Kidney tubule cell (primary cell): ENCODE measurements around the gene CAPG.

Experiments
- DNase-seq: peaks from one replicate; pipeline ENCODE4 v3.0.0-alpha.2; 2018; ENCODE audit warnings: low spot score

CAPG gene

DNA sequence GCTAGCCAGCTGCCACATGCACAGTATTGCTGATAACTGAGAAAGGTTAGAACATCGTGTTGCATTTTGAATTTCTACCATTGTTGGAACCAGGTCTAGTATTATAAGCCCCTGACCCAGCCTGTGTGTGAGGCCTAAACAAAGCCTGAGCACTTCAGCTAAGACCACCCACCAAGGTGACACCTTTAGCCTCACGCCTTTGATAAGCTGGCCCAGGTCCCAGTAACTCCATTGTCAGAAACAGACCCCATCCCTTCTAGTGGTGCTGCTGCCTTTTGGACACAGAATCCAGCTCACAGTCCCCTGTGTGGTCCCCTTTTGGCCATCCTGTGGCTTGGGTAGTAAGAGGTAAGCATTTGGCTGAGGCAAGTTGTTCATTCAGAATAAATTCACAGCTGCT lies 54.0 kb downstream of the CAPG start:
- no peak for DNase-seq

DNA sequence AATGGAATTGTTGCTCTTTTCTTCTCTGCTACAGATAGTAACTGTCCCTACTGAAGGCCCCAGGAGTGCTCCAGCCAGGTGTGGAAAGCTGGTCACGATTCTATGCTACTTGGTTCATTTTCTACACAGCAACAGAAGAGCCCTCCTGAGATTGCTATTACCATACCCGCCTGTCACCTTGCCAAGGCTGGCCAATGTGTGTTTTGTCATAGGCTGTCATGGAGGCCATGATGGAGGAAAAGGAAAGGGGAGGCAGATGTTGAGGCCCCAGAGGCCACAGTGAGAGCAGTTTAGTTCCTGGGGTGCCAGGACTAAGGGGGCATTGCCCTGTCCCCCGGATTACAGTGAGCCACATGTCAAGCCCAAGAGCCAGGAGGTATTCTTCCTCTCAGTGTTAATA lies 54.6 kb downstream of the CAPG start:
- peak; percentile 18 for DNase-seq

DNA sequence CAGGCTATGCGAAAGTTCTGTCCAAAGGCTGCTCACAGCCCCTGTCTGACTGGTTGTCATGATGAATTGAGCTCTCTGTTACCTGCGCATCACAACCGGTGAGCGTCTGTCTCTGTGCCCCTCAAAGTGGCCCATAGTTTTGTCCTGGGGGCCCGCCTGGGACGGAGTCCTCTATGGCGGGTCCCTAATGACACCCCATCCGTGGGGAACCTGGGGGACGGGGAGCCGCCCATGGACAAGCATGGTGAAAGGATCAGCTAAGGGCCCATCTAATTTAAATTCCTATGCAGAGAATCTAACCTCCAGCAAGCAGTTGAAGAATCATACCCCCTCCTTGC lies 55.1 kb downstream of the CAPG start:
- DNase-seq = no peak

DNA sequence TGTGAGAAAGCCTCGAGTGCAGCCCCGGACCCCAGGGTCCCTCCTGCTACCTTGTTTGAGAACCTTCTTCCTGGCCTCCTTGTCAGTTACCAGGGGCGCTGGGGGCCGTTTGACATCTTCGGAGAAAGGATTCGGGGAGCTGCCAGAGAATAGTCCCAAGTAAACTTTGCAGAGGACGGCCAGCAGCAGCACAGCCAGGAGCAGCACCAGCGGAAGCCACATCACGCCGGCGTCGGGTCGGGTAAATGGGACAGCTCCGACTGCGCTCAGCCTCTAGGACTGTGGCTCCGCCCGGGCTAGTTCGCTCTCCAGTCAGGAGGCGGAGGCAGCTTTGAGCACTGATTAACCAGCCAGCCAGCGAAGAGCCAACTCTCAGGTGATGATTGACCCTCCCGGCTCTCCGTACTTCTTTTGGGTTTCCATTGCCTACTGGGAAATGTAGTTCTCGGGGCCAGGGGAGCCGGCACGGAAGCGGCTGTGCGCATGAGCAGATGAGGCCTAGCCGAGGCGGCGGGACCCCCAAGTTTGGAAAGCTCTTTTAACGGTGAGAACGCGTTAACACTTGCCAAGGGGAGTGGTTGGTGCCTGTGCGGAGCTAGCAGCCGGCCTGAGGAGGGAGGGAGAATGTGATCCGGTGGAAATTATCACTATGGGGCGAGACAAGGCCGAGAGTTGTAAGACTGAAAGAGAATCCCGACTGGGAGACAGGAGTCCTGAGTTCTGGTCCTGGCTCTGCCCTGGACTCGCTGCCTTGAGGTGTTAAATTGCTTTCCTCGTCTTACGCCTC lies 55.7 kb downstream of the CAPG start, which contains the start of the genes ELMOD3 and RETSAT:
Gene ELMOD3, plus strand, starts transcription at position 484 of the 787 bp plus-strand sequence. CDS start 2,430 bp downstream, outside the sequence.
Gene RETSAT, minus strand, starts transcription at position 243 of the 787 bp plus-strand sequence. Its CDS starts 21 bp downstream, at position 222.
- DNase-seq = peak; percentile 99

DNA sequence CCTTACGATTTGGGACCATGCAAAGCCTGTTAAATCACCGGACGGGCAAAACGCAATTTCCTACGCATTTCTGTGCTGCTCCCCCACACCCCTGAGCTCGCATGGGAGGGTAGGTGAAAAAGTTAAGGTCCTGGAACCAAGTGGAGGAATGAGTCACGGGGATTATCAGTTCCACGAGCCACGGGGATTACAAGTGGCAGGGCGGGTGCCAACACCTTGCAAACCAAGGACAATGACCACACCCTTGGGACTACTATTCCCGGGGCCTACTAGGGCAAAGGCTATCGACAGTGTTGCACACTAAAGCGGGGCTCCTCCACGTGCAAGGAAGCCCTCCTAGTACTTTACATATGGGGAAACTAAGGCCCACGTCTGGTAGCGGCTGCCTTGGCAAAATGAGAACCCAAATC lies 56.3 kb downstream of the CAPG start:
- peak; percentile 40 for DNase-seq

DNA sequence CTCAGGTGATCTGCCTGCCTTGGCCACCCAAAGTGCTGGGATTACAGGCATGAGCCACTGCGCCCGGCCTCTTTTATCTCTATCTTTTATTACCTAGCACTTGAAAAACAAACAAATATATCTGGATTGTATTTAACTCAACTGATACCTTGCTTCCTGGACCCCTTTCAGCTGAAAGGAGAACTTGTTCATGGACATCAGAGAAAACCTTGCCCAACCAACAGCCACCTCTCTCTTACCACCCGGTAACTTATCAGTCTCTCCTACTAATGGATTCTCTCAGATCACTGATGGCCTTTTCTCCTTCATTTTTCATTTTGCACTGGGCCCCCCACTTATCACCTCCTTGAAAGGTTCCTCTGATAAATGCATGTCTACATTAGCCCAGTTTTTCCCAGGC lies 62.6 kb downstream of the CAPG start:
- DNase-seq = no peak
